HG02610 (cell line): ENCODE measurements around the gene APOB.

Experiments
- ATAC-seq: cut with Tn5 transposase; IDR thresholded peaks from one replicate; pipeline ENCODE4 v1.9.1; 2021; ENCODE audit warnings: mild to moderate bottlenecking, moderate library complexity; ENCODE audit not compliant: unreplicated experiment

APOB gene

DNA sequence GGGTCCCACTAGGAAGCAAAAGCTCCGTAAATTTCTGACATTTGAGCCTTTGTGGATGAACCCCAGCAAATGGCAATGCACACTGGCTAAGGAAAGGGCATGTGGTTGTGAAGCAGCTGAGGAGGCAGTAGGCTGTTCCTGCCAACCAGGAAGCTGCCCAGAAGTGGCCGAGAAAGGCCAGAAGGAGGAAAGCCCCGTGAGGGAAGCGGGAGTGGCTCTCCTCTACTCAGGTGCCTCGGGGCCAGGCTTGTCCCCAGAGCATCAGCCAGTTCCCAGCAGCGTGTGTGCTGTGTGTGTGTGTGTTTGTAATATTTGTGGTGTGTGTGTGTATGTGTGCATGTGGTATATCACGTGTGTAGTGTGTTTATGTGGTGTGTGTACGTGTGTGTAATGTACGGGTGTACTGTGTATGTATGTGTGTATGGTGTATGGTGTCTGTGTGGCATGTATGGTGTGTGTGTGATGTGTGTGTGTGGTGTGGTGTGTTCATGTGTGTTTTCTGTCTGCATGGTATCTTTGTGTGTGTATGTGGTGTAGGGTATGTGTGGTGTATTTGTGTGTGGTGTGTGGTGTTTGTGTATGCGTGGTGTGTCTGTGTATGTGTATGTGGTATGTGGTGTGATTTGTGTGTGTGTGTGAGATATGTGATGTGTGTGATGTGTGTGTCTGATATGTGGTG is 90.6 kb downstream of the APOB start:
- no peak for ATAC-seq
